GM19328 (cell line): ENCODE results near the gene HSD17B3.
"Not testable (repeated sequence)": the region's sequence is repeated elsewhere in the genome, so short reads cannot be mapped to it uniquely, and the experiment has no call there.

ENCODE experiments used
- ATAC-seq: cut with Tn5 transposase; IDR thresholded peaks from one replicate; pipeline ENCODE4 v1.9.1; 2021; ENCODE audit warnings: mild to moderate bottlenecking, moderate library complexity; ENCODE audit not compliant: unreplicated experiment

Gene HSD17B3

DNA sequence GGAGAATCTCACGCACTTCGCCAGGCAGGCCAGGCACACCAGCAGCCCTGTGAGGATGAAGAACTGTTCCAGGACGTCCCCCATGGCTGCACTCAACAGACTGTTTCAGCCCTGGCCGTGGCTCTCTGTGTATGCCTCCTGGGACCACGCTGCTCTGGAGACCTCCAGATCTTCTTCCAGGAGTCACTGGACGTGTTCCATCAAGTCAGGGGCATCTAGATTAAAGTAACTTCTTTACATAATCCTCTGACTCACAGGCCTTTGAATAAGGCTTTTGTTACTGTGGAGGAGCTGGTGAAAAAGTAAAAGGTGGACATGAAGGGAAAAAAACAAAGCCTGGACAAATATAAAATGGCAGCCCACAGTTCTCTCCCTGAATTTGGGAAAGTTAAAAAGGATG is at the start of gene HSD17B3:
Gene HSD17B3 (minus strand): TSS at position 156 of the 400 bp plus-strand sequence. CDS start 72 bp downstream, at position 84.
- no peak for ATAC-seq

DNA sequence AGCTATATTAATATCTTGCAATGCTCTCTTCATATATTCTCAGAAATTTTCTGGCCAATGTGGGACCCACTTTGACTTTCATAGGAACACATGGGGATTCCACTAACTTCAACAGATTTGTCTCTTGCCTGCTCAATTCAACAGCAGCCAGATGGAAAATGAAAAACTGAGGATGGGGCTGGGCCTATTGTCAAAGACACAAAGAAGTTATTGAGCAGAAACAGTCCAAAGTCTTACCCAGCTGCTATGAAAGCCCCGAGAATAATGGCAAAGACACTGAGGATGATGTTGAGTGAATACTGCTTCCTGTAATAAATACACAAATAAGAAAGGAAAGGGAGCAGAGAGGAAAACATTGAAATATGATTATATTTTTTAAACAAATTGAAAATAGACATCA is 48.9 kb upstream of the HSD17B3 start:
- no peak for ATAC-seq

DNA sequence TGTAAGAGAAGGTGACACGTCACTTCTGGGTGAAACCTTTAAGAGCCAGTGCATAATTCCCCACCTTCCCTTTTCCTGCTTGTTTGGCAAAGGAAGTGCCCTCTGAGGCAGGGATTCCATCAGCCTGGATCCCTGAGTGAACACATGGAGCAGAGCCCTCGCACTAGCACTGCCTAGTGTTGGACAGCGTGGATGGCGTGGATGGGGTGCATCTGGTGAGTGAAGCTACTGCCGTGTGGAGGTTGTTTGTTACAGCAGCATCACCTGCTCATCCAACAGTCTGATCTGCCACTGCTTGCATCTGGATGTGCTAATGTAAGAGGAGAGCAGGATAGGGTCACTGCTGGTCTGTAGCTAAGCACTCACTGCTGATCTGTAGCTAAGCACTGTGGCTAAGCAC is 46.3 kb upstream of the HSD17B3 start:
- no peak for ATAC-seq

DNA sequence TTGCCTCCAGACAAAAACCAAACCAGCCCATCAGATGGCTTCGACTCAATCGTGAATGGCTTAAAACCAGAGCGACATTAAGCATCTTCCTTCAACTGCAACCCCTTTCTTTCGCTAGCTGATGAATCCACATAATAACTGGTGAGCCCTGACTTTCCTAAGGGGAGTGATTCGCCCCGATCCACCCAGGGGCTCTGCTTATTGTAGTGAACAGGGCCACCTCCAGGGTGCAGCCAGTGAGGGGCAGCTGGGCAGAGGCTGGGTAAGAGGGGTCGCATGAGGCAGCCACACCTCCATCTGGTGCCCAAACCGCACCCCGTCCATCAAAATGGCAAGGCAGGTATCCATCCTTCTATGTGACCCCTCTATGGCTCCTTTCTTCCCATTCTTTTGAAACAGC is 43.6 kb upstream of the HSD17B3 start:
- no peak for ATAC-seq

DNA sequence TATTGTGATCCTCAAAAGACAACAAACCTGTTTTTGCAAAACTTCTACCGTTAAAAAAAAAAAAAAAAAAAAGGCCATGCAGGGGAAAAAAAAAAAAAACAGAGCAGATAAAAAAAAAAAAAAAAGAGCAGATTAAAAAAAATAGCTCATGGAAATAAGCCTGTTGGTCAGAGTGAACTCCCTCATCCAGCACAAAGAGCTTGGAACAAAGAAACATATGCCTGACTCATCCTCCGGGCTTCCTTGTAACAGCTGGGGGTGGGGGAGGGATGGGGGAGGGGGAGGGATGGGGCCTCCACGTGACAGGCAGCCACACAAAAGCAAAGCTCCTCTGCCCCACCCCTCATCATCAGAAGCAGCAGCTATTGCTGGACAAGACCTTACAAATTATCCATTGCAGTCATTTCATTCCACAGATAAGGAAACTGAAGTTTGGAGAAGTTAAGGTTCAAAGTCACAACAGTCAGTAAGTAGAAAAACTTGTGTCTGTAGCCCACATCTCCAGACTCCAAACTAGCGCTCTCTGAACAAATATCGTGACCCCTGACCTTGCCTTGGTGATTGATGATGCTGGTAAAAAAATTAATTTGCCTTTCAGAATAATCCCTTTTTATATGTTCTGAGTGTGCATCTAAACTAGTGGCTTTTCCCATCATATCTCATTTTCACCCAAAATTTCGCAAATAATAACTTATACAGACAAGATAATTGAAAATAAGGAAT is 42.6 kb upstream of the HSD17B3 start:
- no peak for ATAC-seq

DNA sequence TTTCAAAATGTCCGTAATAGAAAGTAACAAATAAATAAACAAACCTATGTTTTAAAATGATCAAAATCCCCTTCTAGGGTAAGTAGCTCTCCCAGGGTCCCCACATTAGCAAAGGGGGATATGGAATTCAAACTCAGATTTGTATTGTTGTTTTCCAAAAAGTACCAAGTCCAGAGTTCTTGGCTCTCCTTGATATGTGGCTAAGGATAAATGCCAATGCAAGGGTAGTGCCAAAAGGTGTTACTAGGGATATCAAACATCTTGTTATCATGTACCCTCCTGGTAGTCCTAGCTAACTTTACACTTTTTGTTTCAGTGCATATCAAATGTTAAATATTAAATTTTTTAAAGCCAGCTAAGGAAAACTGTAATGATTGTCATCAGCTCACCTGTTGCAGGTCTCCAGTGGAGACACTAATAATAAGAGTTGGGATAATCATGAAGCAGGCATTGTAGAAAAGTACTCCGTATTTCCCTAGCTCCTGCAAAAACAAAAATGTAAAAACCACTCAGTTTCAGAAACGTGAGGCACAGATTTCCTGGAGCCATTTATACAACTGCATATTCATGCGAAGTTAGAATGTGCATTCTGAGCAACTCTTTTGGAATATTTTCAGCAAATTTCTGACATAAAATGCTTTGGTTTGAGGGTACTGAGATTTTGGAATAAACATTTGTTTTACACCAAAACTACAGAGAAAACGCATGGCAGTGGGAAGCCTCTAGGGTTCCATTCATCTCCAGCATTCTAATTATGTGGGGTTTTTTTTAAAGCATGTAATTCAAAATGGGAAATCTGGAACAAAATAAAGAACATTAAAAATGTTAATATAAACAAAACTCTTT is 41.8 kb upstream of the HSD17B3 start:
- ATAC-seq: no peak

DNA sequence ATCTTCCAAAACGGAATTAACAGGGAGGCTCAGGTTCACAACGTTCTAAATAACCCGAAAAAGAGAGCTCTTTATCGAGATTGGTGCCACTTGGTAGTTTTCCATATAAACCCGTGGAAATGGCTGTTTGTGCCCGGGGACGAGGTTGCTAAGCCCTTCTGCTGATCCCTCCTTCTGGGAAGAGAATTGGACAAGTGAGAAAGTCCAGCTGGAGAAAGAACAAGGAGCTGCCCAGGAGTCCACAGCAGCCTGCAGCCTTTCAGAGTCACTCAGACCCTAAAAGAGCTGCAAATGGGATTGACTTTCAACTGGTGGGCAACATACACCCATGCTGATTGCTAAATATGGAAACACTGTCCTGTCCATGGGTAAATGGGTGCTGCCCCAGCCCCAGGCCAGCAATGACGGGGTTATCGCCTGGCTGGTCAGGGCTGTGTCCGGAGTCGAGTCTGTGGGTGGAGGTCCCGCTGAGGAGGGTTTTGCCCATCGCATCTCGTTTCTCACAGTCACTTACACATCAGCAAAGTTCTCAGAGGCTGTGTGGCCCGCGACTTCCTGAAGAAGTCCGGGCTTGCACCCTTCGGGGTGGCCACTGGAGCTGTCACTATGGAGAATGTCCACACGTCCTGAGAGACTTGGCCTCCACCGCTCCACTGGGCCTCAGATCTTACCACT is 40.7 kb upstream of the HSD17B3 start:
- ATAC-seq: no peak

DNA sequence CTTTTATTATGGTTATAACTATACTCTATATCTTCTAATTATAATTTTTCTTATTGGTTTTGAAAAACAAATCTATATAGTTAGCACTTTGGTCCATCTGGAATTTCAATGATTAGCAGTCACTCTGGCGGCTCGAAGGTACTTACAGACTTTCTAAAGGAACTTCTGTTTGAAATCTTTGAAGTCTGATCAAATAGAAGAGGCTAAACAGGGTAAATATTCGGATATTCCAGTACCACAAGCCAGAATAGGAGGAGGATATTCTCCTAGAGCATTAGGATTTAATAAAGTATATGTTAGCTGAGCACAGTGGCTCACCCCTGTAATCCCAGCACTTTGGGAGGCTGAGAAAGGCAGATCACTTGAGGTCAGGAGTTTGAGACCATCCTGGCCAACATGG is 38.7 kb upstream of the HSD17B3 start:
- ATAC-seq: no peak

DNA sequence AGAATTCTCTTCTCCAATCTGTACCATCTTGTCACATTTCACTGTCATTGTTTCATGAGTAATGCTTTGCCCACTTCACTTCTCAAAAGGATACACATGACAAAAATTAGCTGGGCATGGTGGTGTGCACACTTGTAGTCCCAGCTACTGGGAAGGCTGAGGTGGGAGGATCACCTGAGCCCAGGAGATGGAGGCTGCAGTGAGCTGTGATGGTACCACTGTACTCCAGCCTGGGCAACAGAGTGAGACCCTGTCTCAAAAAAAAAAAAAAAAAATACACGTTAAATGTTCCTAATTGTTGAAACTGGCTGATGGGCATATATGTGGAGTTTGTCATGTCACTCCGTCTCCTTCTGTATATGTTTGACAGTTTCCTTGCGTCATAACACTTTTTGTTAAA is 36.3 kb upstream of the HSD17B3 start:
- ATAC-seq: no peak

DNA sequence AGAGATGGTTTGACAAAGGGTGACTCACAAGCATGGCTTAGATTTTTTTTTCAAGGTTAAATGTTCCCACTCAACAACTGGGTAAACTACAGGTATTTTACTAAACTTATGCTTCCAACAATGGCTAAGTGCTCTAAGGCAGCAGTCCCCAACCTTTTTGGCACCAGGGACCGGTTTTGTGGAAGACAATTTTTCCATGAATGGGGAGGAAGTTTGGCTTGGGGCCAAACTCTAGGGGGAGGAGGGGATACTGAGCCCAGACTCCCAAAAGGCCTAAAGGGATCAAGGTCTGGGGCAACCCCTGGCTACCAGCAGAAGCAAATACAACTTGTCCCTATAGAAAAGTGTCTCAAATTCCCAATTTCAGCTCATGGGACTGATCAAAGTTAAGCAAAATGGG is 32.0 kb upstream of the HSD17B3 start:
- no peak for ATAC-seq

DNA sequence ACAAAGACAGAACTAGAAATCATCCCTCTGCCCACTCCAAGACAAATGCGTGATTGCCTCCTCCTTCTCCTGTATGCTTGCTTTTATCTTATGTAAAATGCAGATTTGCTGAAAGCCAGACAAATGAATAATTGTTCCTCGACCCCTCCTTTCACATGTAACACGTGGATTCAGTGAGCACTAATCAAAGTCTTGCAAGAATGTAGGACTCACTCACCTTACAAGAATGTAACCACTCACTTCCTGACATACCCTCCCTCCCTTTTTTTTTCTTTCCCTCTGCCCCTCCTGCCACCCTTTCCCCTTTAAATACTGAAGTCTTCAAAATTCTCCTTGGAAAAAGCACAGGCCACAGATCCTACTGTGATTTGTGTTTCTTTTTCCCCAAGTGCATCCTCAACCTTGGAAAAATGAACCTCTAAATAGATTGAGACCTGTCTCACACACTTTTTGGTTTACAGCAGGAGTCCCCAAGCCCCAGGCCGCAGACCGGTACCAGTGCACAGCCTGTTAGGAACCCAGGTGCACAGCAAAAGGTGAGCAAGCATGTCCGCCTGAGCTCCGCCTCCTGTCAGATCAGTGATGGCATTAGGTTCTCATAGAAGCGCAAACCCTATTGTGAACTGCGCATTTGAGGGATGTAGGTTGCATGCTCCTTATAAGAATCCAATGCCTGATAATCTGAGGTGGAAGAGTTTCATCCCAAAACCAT is 29.4 kb upstream of the HSD17B3 start:
- ATAC-seq: no peak

DNA sequence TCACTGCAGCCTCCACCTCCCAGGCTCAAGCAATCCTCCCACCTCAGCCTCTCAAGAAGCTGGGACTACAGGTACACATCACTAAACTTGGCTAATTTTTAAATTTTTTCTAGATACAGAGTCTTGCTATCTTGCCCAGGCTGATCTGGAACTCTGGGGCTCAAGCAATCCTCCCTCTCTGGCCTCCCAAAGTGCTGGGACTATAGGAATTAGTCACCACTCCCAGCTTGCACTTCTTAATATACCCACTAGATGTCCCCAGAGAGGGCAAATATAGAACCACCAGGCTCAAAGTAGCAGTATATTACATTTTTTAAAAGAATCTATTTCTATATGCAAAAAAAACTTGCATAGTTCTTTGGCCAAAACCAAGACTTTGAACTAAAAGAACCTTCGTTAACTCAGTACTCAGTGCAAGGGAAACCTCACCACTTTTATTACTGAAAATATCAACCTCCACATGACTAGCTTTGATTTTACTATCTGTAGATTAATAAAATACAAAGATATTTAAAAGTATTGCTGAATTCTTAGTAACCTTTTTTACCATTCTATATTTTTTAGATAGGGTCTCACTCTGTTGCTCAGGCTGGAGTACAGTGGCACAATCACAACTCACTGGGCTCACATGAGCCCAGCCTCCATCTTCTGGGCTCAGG is 25.8 kb upstream of the HSD17B3 start:
- no peak for ATAC-seq

DNA sequence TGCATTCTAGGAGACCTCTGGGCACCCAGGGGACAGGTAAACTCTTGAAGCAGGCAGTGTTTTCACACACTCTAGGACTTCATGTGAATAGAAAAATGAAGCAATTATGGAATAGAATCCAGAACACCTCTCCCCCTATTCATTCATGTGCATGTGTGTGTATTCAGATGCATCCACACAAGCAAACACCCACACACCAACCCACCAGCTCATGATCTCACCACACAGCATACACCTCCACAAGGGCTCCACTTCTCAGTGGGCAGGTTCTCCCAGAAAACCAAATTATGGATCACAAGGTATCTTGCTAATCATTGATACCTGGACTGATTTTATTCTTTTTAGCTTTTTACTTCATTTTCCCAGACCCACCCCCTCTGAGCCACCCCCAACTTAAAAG is 21.2 kb upstream of the HSD17B3 start:
- no peak for ATAC-seq

DNA sequence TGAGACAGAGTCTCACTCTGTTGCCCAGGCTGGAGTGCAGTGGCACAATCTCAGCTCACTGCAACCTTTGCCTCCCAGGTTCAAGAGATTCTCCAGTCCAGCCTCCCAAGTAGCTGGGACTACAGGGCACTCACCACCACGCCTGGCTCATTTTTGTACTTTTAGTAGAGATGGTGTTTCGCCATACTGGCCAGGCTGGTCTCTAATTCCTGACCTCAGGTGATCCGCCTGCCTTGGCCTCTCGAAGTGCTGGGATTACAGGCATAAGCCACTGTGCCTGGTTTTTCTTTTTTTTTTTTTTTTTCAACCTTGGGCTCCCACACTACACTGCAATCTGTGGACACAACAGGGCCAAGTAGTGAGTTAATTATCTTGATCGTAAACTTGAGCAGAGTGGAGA is 20.8 kb upstream of the HSD17B3 start:
- ATAC-seq: not testable (repeated sequence)

DNA sequence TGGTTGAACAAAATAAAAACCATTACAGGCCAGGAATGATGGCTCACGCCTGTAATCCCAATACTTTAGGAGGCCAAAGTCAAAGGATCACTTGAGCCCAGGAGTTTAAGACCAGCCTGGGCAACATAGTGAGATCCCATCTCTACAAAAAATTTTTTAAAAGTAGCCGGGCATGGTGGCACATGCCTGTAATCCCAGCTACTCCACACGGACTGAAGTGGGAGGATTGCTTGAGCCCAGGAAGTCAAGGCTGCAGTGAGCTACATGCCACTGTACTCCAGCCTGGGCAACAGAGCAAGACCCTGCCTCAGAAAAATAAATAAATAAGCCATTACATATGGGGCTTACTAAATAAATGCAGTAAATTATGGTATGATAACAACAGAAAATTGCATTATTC is 20.2 kb upstream of the HSD17B3 start:
- ATAC-seq: not testable (repeated sequence)

DNA sequence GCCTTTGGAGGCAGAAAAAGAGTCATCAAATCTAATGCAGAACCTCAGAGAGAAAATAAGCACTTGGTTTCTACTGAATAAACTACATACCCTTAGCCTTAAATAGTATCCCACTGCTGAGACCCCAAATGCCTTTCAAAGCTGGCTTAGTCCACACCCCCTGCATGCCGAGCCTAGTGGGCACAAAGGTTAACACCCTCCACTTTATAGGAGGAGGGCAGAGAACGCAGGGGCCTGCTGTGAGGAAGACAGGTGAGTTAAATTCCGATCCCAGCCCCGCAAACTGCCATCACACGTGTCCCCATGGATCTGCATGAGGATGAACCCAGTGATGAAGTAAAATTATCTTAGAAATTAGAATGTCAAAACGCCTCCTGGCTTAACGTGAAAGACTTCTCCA is 19.5 kb upstream of the HSD17B3 start:
- ATAC-seq: no peak

DNA sequence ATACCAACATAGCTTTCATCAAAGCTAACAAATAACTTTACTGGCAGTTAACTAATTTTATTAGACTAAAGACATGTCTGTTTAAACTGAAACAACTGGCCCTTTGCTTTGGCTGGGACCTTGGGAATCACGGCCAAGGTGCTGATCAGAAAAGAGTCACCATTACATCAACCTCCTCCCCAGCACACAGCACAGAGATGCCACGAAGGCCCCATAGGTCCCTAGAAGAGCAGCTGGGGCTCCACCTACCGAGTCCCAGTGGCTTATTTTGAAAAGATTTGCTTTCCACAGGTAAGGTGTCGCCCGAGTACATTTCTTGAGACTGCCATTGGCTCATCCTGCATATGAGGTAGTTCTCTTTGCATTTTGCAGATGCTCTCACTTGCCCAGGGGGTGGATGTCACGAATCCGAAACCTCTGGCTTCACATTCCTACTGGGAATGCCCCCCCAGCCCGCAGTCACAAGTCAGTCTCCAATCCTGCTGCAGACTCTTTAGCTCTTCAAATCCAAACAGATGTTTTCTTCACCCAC is 18.8 kb upstream of the HSD17B3 start:
- no peak for ATAC-seq

DNA sequence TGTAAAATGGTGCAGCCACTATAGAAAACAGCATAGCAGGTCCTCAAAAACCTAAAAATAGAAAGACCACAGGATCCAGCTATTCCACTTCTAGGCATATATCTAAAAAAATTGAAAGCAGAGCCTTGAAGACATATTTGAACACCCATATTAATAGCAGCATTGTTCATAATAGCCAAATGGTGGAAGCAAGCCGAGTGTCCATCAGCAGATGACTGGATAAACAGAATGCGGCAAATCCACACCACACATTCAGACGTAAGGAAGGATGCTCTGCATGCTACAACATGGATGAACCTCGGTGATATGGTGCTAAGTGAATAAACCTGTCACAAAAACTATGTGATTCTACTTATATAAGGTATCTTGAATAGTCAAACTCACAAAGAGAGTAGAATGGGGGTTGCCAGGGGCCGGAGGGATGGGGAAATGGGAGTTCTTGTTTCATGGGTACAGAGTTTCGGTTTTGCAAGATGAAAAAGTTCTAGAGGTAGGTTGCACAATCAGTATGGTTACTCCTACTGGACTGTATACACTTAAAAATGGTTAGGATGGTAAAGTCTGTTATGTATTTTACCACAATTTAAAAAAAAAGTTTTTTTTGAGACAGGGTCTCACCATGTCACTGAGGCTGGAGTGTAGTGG is 17.1 kb upstream of the HSD17B3 start:
- no peak for ATAC-seq

DNA sequence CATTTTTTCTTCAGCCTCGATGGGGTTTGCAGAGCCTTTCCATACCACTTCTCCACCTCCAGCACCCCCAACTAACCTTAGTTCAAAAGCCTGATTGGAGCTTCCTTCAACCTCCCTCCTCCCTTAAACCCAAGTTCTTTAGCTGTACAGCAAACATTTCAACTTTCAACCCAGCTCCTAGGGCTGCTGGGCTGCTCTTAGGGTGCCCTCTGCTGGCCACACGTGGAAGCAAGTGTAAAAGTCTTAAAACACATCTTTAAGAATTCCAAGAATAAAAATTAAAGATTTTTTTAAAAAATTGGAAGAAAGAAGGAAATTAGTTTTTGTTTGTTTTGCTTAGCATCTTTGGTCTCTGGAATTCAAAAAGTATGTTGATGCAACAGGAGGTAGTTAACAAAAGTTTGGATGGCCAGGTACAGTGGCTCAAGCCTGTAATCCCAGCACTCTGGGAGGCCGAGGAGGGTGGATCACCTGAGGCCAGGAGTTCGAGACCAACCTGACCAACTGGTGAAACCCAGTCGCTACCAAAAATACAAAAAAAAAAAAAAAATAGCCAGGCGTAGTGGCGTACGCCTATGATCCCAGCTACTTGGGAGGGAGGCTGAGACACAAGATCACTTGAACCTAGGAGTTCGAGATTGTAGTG is 15.5 kb upstream of the HSD17B3 start:
- no peak for ATAC-seq
